GM18951 (cell line): ENCODE measurements around the gene CNOT8.
"Not testable (repeated sequence)": the region's sequence is repeated elsewhere in the genome, so short reads cannot be mapped to it uniquely, and the experiment has no call there.

ENCODE experiments used
- POLR2A ChIP-seq: IDR thresholded peaks from 4 replicates; pipeline ENCODE4 v1.6.1; 2011; ENCODE audit warnings: mild to moderate bottlenecking; ENCODE audit not compliant: insufficient read length, insufficient read depth; ENCODE audit errors: extremely low read depth
- in situ Hi-C: fragments of 300-500 bp; cut with MboI; formaldehyde crosslinking; loops from one replicate; pipeline ENCODE4 v1.12.0; 2022; ENCODE audit warnings: low sequenced_read_pairs, mixed read lengths, inconsistent platforms; ENCODE audit not compliant: unreplicated experiment

CNOT8 gene

GRCh38 chr5:154895606-154896561 is 37.5 kb downstream of the CNOT8 start:
- in situ Hi-C loops, result no loop called here
- TF ChIP-seq POLR2A, result no peak

DNA sequence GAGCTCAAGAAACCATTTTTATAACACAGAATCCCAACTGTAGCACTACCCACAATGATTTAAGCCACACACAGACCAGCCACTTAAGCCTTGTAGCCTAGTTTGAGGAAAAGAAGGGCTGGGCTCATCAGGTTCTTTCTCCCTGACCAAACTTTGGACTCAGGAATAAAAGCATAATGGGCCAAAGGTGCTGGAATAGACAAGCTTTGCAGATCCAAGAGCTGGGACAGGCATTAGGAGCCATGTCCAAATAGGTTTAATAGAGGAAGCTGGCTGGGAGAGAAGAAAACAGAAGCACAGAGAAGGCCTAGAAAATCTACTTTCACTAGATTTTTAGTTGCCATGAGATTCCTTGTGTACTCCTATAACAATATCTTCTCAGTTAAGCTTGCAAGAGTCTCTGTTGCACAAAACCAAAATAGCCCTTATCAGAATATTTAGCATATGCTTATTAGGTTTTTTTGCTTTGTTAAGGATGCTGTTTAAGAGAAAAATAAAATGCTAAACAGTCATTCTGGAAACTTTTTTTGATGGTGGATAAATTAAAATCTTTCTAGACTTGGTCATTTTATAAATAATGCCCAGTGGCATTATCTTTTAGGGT is 38.2 kb downstream of the CNOT8 start:
- no peak for TF ChIP-seq POLR2A
- in situ Hi-C loops, result no loop called here

DNA sequence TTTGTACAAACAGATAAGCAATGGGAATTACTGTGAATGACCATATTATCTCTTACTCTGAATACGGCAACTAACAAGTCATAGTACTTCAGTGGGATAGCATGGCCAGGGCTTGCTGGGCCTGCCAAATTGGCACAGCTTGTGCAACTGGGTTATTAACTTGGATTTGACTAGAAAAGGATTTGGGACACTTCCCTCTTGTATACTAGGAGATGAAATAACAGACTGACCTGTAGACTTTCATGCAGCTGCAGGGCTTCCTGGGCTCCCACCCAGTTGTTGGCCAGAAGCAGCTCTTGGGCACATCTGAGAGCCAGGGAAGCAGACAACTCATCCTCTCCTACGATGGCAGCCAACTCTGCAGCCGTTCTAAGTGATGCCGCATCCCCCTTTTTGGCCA is 39.8 kb downstream of the CNOT8 start:
- no peak for TF ChIP-seq POLR2A
- in situ Hi-C loops, result no loop called here

GRCh38 chr5:154899151-154899816 is 40.9 kb downstream of the CNOT8 start:
- no peak for TF ChIP-seq POLR2A
- in situ Hi-C loops, result no loop called here

DNA sequence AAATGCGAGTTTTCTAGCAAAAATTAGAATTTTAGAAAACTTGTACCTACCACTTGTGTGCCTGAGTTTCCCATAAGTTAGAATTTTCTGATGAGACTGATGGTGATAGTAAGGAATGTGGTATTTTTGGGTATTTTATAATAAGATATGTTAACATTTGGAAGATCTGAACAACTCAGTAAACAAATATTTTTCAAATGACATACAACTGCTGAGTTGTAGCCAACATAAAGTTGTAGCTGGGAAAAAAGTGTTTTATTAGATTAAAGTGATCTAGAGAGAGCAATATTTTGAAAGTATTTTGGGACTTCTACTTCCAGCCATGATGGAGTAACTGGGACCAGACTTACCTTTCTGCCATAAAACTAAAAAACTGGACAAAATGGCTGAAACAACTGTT is 41.6 kb downstream of the CNOT8 start:
- TF ChIP-seq POLR2A, result no peak
- in situ Hi-C loops, result no loop called here

DNA sequence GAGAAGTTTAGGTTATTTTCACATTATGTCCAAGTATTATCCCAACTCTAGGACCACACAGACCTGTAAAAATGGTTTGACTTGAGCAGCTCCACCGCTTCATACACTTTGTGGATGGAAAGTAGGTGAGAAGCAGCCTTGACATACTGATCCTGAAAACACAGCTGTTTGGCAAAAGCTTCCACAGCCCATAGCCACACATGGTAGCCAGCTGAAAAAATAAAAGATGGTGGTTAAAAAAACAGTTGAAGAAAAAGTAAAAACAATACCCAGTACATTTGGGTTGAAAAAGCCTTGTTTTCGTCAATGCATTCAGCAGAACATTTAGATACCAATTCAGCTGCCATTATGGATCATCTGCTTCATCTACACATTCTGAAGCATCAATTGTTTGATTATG is 42.8 kb downstream of the CNOT8 start:
- no peak for TF ChIP-seq POLR2A
- in situ Hi-C loops, result no loop called here

GRCh38 chr5:154901913-154902312 is 43.5 kb downstream of the CNOT8 start:
- TF ChIP-seq POLR2A, result no peak

GRCh38 chr5:154905601-154906000 is 47.2 kb downstream of the CNOT8 start:
- in situ Hi-C loops, result not testable (repeated sequence)

More at GRCh38 chr5:154901913-154902312, 43.5 kb downstream of the CNOT8 start:
- in situ Hi-C loops, result no loop called here

GRCh38 chr5:154916874-154917273 is 58.4 kb downstream of the CNOT8 start:
- no peak for TF ChIP-seq POLR2A
- in situ Hi-C loops, result no loop called here

- TF ChIP-seq POLR2A, result no peak
- in situ Hi-C loops, result no loop called here
Observed at GRCh38 chr5:154917757-154918156, 59.3 kb downstream of the CNOT8 start.

DNA sequence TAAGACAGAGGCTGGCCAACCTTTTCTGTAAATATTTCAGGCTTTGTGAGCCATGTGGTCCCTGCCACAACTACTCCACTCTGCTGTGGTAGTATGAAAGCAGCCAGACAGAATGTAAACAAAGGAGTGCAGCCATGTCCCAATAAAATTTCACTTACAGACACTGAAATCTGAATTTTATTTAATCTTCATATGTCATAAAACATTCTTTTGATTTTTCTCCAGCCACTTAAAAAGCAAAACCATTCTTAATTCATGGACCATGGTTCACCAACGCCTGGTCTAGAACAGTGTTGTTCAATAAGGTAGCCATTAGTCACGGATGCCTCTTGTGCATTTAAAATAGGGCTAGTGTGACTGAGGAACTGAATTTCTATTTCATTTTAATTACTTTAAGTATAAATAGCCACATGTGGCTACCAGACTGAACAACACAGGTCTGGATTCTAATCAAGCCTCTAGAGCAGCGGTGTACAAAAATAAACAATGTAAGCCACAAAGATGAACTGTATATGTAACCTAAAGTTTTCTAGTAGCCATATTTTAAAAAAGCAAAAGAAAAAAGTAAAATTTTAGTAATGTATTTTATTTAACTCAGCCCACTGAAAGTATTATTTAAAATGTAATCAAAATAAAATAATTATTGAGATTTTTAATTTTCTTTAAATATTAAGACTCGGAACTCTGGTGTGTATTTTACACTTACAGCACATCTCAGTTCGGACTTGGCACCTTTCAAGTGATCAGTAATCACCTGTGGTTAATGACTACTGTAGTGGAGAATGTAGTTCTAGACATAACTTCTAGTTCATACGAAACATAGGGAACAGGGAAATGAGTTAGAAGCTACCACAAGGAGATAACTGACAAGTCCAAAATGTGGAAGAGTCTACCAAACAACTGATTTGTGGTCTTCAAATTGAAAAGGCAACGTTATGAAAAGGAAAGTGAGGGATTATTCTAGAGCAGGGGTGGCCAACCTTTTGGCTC is 65.3 kb downstream of the CNOT8 start:
- in situ Hi-C loops, result no loop called here
- no peak for TF ChIP-seq POLR2A
